ENCODE data around the gene IFT27.
"Not testable (repeated sequence)": the region's sequence is repeated elsewhere in the genome, so short reads cannot be mapped to it uniquely, and the experiment has no call there.

Gene IFT27

GRCh38 chr22:36732609-36733008, 43.3 kb downstream of the IFT27 start:
- no peak for TF ChIP-seq CTCF (IDR thresholded peaks at IDR 0.05; ENCODE audit: low read length, missing control alignments)

DNA sequence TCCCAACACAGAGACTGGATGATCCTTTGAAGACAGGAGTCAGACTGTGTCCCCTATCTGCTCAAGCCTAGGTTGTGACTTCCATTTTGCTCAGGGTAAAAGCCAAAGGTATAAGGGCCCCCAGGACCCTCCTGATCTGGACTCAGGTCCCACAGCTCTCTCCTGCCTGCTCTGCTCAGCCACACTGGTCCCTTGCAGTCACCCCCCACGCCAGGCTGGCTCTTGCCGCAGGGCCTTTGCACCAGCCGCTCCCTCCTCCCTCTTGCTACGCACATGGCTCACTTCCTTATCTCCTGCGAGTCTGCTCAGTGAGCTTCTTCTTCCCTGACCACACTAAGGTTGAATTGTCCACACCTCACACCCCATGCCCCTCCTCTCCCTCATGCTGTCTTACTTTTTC, 44.0 kb downstream of the IFT27 start:
- H3K4me3 ChIP-seq (replicated peaks; ENCODE audit: low read depth, low read length) = no peak overlapping the region
- no peak for TF ChIP-seq CTCF (IDR thresholded peaks at IDR 0.05; ENCODE audit: low read length, missing control alignments)
- no peak for DNase-seq (ENCODE audit: low read depth)

More at GRCh38 chr22:36732609-36733008, 43.3 kb downstream of the IFT27 start:
- H3K4me3 ChIP-seq (replicated peaks; ENCODE audit: low read depth, low read length) = no peak overlapping the region
- DNase-seq (ENCODE audit: low read depth) = no peak

GRCh38 chr22:36731321-36731720, 44.6 kb downstream of the IFT27 start:
- not testable (repeated sequence) for DNase-seq (ENCODE audit: low read depth); H3K4me3 ChIP-seq (replicated peaks; ENCODE audit: low read depth, low read length)

GRCh38 chr22:36730176-36730858, 45.6 kb downstream of the IFT27 start:
- TF ChIP-seq CTCF (IDR thresholded peaks at IDR 0.05; ENCODE audit: low read length, missing control alignments) = no peak
- H3K4me3 ChIP-seq (replicated peaks; ENCODE audit: low read depth, low read length) = no peak overlapping the region
- no peak for DNase-seq (ENCODE audit: low read depth)

- DNase-seq (ENCODE audit: low read depth) = no peak
- no peak for TF ChIP-seq CTCF (IDR thresholded peaks at IDR 0.05; ENCODE audit: low read length, missing control alignments)
- H3K4me3 ChIP-seq (replicated peaks; ENCODE audit: low read depth, low read length) = no peak overlapping the region
Measured at GRCh38 chr22:36729321-36729720, 46.6 kb downstream of the IFT27 start.

- H3K4me3 ChIP-seq (replicated peaks; ENCODE audit: low read depth, low read length) = no peak overlapping the region
- DNase-seq (ENCODE audit: low read depth) = no peak
- TF ChIP-seq CTCF (IDR thresholded peaks at IDR 0.05; ENCODE audit: low read length, missing control alignments) = no peak
Measured at GRCh38 chr22:36728505-36728904, 47.4 kb downstream of the IFT27 start.

- TF ChIP-seq CTCF (IDR thresholded peaks at IDR 0.05; ENCODE audit: low read length, missing control alignments) = no peak
Measured at GRCh38 chr22:36727927-36728488, 47.9 kb downstream of the IFT27 start.

More at GRCh38 chr22:36727927-36728488, 47.9 kb downstream of the IFT27 start:
- no peak for DNase-seq (ENCODE audit: low read depth)
- no peak overlapping the region for H3K4me3 ChIP-seq (replicated peaks; ENCODE audit: low read depth, low read length)

Measured in fibroblast of pulmonary artery (primary cell).